T-cell (primary cell): ENCODE results near the gene TAF3. TPM values are rescaled to one million over a fixed set of nuclear protein-coding genes. Genes with fewer than 3 reads are reported as not detected.
A peak's percentile ranks its signal among the peaks of the same experiment; 100 is the strongest.

Source experiments
- ATAC-seq, 4 experiments: fragments of 200-7000 bp in 3 of 4; fragments of 150-1000 bp in 1 of 4; cut with Tn5 transposase; replicated peaks in 1 of 4; 1 replicate in 3 of 4; 2 replicates in 1 of 4; pipeline ENCODE4 v1.10.0; 2021; ENCODE audit warnings: moderate library complexity in 3 of 4, mild to moderate bottlenecking in 2 of 4, moderate number of reproducible peaks in 1 of 4
- CTCF ChIA-PET, 2 donors: fragments of 300-600 bp; sonication (Branson Sonifier 250); formaldehyde crosslinking; loops; one replicate each; lab custom pipeline; 2022; ENCODE audit warnings: antibody characterized with exemption in 2 of 2; lab: Charles Lee
- POLR2A ChIA-PET, 2 donors: fragments of 300-600 bp; sonication (Branson Sonifier 250); formaldehyde crosslinking; loops; one replicate each; lab custom pipeline; 2022; ENCODE audit warnings: antibody characterized with exemption in 2 of 2; lab: Charles Lee
- DNase-seq, 35 experiments: peaks; one replicate each; pipeline versions ENCODE4 v3.0.0 to v3.0.0-alpha.2; 2013 to 2023
- H3K27ac ChIP-seq: one replicate; pipeline ENCODE4 v1.5.1; 2013; ENCODE audit warnings: low read length
- H3K27me3 ChIP-seq, 2 experiments: replicated peaks in 1 of 2; 1 replicate in 1 of 2; 2 replicates in 1 of 2; pipeline versions ENCODE4 v1.6.1 to v1.7.0; 2013; ENCODE audit warnings: low read length in 1 of 2, mixed read lengths in 1 of 2; ENCODE audit not compliant: control insufficient read depth in 2 of 2, insufficient read depth in 2 of 2; ENCODE audit errors: extremely low read depth in 1 of 2
- H3K36me3 ChIP-seq, 2 donors: 1 replicate in 1 of 2; 2 replicates in 1 of 2; pipeline versions ENCODE4 v1.6.1 to v1.7.0; 2013; ENCODE audit warnings: low read length in 1 of 2; ENCODE audit not compliant: control insufficient read depth in 2 of 2, insufficient read depth in 1 of 2; ENCODE audit errors: extremely low read depth in 1 of 2
- H3K4me1 ChIP-seq, 2 experiments: 1 replicate in 1 of 2; 2 replicates in 1 of 2; pipeline versions ENCODE4 v1.6.1 to v1.7.0; 2013; ENCODE audit warnings: low read length in 2 of 2, mixed read lengths in 1 of 2; ENCODE audit not compliant: insufficient read depth in 2 of 2, control insufficient read depth in 1 of 2; ENCODE audit errors: extremely low read depth in 1 of 2
- H3K4me3 ChIP-seq, 2 donors: 1 replicate in 1 of 2; 2 replicates in 1 of 2; pipeline versions ENCODE4 v1.5.1 to v1.7.0; 2013; ENCODE audit warnings: mild to moderate bottlenecking in 2 of 2, low read length in 1 of 2, moderate library complexity in 1 of 2; ENCODE audit not compliant: control insufficient read depth in 1 of 2; ENCODE audit errors: extremely low read depth in 1 of 2
- H3K9me3 ChIP-seq: 2 replicates; pipeline ENCODE4 v1.7.0; 2013
- H3K27ac Mint-ChIP-seq, 2 donors: one replicate each; pipeline ENCODE4 v1.8.0; 2020 to 2021; ENCODE audit warnings: mild to moderate bottlenecking in 2 of 2, mixed read lengths in 2 of 2
- H3K27me3 Mint-ChIP-seq, 2 donors: one replicate each; pipeline ENCODE4 v1.8.0; 2021 to 2022; ENCODE audit warnings: mixed read lengths in 2 of 2
- H3K36me3 Mint-ChIP-seq: one replicate; pipeline ENCODE4 v1.8.0; 2021; ENCODE audit warnings: mixed read lengths
- H3K4me1 Mint-ChIP-seq, 3 donors: one replicate each; pipeline ENCODE4 v1.8.0; 2020 to 2022; ENCODE audit warnings: mixed read lengths in 3 of 3, mild to moderate bottlenecking in 1 of 3
- H3K4me3 Mint-ChIP-seq, 3 donors: one replicate each; pipeline ENCODE4 v1.8.0; 2020 to 2022; ENCODE audit warnings: mild to moderate bottlenecking in 3 of 3, mixed read lengths in 3 of 3, moderate library complexity in 3 of 3
- H3K9me3 Mint-ChIP-seq, 3 donors: one replicate each; pipeline ENCODE4 v1.8.0; 2020 to 2022; ENCODE audit warnings: mixed read lengths in 3 of 3
- WGBS: methylation state at CpG from one replicate; pipeline ENCODE4 v1.1.5; 2013; ENCODE audit warnings: missing lambda C conversion rate; ENCODE audit not compliant: insufficient coverage; 5-methylcytosine and 5-hydroxymethylcytosine counted together
- total RNA-seq, 35 experiments: library from RNA in 6 of 35; stranded (reverse) in 6 of 35; fragments of 120-200 nt in 1 of 35; gene quantifications; one replicate each; pipeline versions ENCODE4 v1.2.1 to v1.2.4 and lab custom pipeline; 2013 to 2026

TAF3 gene
- total RNA-seq, 5 donors from 2014 or later (not counting 1 experiment from before 2014, with no cell fraction given): 18.2 to 21.8 (median 20.0) TPM

DNA sequence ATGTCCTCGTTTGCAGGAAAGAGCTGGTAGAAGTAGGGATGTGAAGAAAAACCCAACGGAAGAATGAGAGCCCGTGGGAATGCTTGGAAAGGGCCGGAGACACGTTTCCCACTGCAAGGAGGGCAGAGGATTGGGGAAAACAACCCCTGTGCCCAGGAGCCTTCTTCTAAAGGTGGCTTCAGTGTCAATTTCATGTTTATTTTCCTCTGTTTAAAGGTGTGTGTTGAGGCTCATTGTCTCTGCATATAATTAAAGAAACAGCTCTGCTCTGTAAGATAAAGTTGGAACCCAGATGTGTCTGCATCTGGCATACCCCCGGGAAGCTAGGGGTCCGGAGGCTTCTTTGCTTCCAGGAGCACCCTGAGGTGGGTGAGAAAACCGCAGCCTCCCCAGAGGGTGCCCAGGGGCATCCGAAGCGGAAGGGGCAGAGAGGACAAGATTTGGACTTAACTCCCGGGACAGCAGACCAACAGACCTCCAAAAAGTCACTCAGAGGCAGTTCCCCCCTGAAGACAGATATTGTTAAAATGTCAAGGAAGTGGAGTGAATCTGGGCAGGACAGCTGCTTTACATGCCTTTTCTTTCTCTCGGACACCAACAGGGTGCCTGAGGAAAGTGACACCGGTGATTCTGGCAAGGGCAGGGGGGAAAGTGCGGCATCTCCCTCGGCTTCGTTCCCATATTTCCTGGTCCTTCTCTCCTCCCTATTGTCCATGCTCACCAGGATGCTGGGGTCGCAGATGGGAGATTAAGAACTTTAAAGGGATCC, 227.6 kb downstream of the TAF3 start:
- peak overlapping the region in 1 of 2 donors; percentile 68 for H3K27ac Mint-ChIP-seq
- POLR2A ChIA-PET: no interaction called here
- Histone ChIP-seq H3K27me3 (peaks cover 19 to 93% of the 10 kb centered on the region in 2 experiments), H3K9me3 (no peaks in the 10 kb centered on the region), H3K36me3 (no peaks in the 10 kb centered on the region), H3K4me1 (peaks cover 23 to 91% of the 10 kb centered on the region in 2 experiments), H3K4me3 (no peak overlapping the region), H3K27ac (no peak overlapping the region)
- no peak for ATAC-seq
- H3K36me3 Mint-ChIP-seq: no peaks in the 10 kb centered on the region
- H3K9me3 Mint-ChIP-seq: no peaks in the 10 kb centered on the region
- peak in 2 of 35 experiments; percentile 8 to 35 for DNase-seq
- WGBS: 13% methylated on average over 6 of the region's 17 CpGs
- H3K4me3 Mint-ChIP-seq: peak overlapping the region; percentile 15 to 68 (median 57)
- CTCF ChIA-PET: interaction anchor here in 1 of 2 donors (0.8 kb wide), 1 partner anchor 13 kb away, joined by 3 read pairs; no protein-coding TSS in a partner anchor
- peaks cover 58 to 82% of the 10 kb centered on the region in 2 donors for H3K27me3 Mint-ChIP-seq
- peaks cover 68 to 82% (median 72%) of the 10 kb centered on the region in 3 donors for H3K4me1 Mint-ChIP-seq

DNA sequence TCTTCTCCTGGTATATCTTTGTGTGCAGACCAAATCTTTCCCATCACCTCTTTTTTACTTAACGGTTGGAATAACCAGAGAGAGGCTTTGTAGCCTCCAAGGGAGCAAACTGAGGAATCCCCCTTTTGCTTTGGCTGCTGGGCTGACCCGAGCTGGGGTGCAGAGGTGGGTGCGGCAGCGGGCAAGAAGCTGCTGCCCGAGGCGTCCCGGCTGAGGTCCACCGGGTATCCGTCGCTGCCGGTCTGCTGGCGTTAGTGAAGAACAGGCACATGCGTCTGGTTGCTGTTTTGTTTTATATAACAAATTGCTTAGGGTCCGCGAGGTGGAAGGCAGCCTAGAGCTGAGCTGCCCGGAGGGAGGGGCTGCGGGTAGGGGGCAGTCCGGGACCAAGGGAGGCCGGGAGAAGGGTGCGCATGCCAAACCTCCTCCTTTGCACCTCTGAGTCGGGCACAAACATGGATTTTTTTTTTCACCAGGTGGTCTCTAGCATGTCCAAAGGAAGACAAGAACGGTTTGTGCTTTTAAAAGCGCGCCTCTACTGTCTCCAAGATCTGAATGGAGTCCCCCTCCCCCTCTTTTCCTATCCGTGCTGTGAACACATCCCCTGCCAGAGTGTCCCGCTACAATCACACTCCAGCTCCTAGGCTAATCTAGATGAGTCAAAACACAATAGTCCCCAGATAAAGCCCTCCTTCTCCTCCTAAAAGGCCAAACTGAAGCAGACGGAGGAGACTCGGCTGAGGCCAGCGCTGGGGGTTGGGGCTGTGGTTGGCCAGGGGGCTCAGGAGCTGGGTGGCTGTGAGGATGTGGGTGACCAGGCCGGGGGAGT, 229.4 kb downstream of the TAF3 start:
- Histone ChIP-seq H3K27ac (no peak overlapping the region), H3K9me3 (no peaks in the 10 kb centered on the region), H3K27me3 (peaks cover 12 to 100% of the 10 kb centered on the region in 2 experiments), H3K4me1 (peaks cover 32 to 100% of the 10 kb centered on the region in 2 experiments), H3K4me3 (no peak overlapping the region), H3K36me3 (no peaks in the 10 kb centered on the region)
- WGBS: 20% methylated on average over 23 of the region's 30 CpGs
- DNase-seq (peak in 2 of 35 experiments; percentile 20 to 34), ATAC-seq (no peak)
- POLR2A ChIA-PET: interaction anchor here in 1 of 2 donors (0.6 kb wide), 1 partner anchor 394 kb away, joined by 3 read pairs; no protein-coding TSS in a partner anchor
- H3K36me3 Mint-ChIP-seq: no peaks in the 10 kb centered on the region
- H3K27ac Mint-ChIP-seq: no peak overlapping the region
- H3K9me3 Mint-ChIP-seq: no peaks in the 10 kb centered on the region
- H3K4me1 Mint-ChIP-seq: peaks cover 68 to 78% (median 69%) of the 10 kb centered on the region in 3 donors
- CTCF ChIA-PET: no interaction called here
- H3K4me3 Mint-ChIP-seq: peak overlapping the region in 1 of 3 donors; percentile 39
- H3K27me3 Mint-ChIP-seq: peaks cover 49 to 75% of the 10 kb centered on the region in 2 donors

GRCh38 chr10:8048281-8049008, 230.1 kb downstream of the TAF3 start:
- Histone ChIP-seq H3K27me3 (peaks cover 12 to 98% of the 10 kb centered on the region in 2 experiments), H3K4me1 (peaks cover 38 to 99% of the 10 kb centered on the region in 2 experiments), H3K27ac (no peak overlapping the region), H3K4me3 (peak overlapping the region in 1 of 2 donors; percentile 15), H3K9me3 (no peaks in the 10 kb centered on the region), H3K36me3 (no peaks in the 10 kb centered on the region)
- ATAC-seq: peak in 1 of 4 experiments; percentile 66
- ChIA-PET POLR2A (no interaction called here), CTCF (interaction anchor here in 1 of 2 donors (1.1 kb wide), 1 partner anchor 1159 kb away, joined by 3 read pairs; no protein-coding TSS in a partner anchor)
- WGBS: 36% methylated on average over 8 of the region's 29 CpGs
- DNase-seq: peak in 31 of 35 experiments; percentile 24 to 89 (median 65)
- H3K27me3 Mint-ChIP-seq: peaks cover 50 to 75% of the 10 kb centered on the region in 2 donors
- H3K9me3 Mint-ChIP-seq: no peaks in the 10 kb centered on the region
- peaks cover 68 to 79% (median 69%) of the 10 kb centered on the region in 3 donors for H3K4me1 Mint-ChIP-seq
- no peaks in the 10 kb centered on the region for H3K36me3 Mint-ChIP-seq
- no peak overlapping the region for H3K27ac Mint-ChIP-seq
- peak overlapping the region; percentile 39 to 92 (median 45) for H3K4me3 Mint-ChIP-seq

- 2% methylated on average over 26 of the region's 51 CpGs for WGBS
- Mint-ChIP-seq H3K4me1 (peaks cover 61 to 75% (median 68%) of the 10 kb centered on the region in 3 donors), H3K4me3 (peak overlapping the region; percentile 39 to 92 (median 47)), H3K27ac (no peak overlapping the region), H3K9me3 (no peaks in the 10 kb centered on the region), H3K36me3 (no peaks in the 10 kb centered on the region), H3K27me3 (peaks cover 42 to 67% of the 10 kb centered on the region in 2 donors)
- peak overlapping the region; percentile 18 to 68 for H3K4me3 ChIP-seq
- peaks cover 12 to 89% of the 10 kb centered on the region in 2 experiments for H3K27me3 ChIP-seq
- H3K9me3 ChIP-seq: no peaks in the 10 kb centered on the region
- ChIA-PET POLR2A (no interaction called here), CTCF (interaction anchor here in 1 of 2 donors (1.1 kb wide), 1 partner anchor 1158 kb away, joined by 3 read pairs; no protein-coding TSS in a partner anchor)
- H3K4me1 ChIP-seq: peaks cover 34 to 98% of the 10 kb centered on the region in 2 experiments
- peak in 3 of 35 experiments; percentile 14 to 35 (median 19) for DNase-seq
- no peak overlapping the region for H3K27ac ChIP-seq
- ATAC-seq: no peak
- no peaks in the 10 kb centered on the region for H3K36me3 ChIP-seq
Observed at GRCh38 chr10:8049045-8049864, 230.9 kb downstream of the TAF3 start.

DNA sequence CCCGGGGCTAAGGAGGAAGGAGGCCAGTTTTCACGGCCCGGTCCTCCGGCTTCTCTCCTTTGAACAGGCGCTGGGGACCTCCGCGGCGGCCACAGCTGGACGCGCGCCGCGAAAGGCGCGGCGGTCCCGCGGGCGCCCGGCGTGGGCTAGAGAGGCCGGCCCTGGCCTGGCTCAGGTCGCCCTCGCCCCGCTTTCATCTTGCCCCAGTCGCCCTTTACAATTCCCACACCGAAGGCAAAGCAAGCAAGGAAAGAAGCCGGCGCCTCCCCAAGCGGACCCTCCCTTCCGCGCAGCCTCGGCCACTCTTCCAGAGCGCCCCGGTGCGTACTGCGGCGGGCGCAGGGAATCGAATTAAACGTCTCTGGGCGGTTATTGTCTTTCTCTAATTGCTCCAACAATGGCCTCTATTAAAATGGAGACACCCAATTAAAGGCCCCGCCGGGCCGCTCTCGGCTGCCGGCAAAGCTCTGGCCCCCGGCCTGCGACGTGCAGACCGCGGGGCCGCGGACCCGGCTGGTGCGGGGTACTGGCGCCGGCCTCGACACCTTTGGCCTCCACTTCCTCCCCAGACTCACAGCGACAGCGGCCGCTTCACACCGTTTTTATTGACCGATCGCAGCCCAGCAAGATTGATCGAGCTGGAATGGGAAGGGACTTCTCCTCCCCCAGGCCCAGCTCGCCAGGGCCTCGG, 231.7 kb downstream of the TAF3 start:
- Mint-ChIP-seq H3K9me3 (no peaks in the 10 kb centered on the region), H3K36me3 (no peaks in the 10 kb centered on the region), H3K4me1 (peaks cover 54 to 68% (median 66%) of the 10 kb centered on the region in 3 donors), H3K27ac (no peak overlapping the region), H3K4me3 (peak overlapping the region; percentile 54 to 92 (median 57)), H3K27me3 (peaks cover 38 to 60% of the 10 kb centered on the region in 2 donors)
- no peaks in the 10 kb centered on the region for H3K9me3 ChIP-seq
- ATAC-seq (no peak), DNase-seq (peak in 3 of 35 experiments; percentile 19 to 32 (median 26))
- 2% methylated on average over 54 of the region's 68 CpGs for WGBS
- H3K27ac ChIP-seq: no peak overlapping the region
- H3K36me3 ChIP-seq: no peaks in the 10 kb centered on the region
- peaks cover 8 to 82% of the 10 kb centered on the region in 2 experiments for H3K27me3 ChIP-seq
- POLR2A ChIA-PET: no interaction called here
- H3K4me3 ChIP-seq: peak overlapping the region; percentile 36 to 68
- H3K4me1 ChIP-seq: peaks cover 26 to 91% of the 10 kb centered on the region in 2 experiments
- CTCF ChIA-PET: no interaction called here
